Astrocyte (in vitro differentiated cells and primary cell): Measurements from ENCODE around the gene DHRS13. TPM values are rescaled to one million over a fixed set of nuclear protein-coding genes. Genes with fewer than 3 reads are reported as not detected.

ENCODE experiments used
- DNase-seq: peaks from one replicate; pipeline ENCODE4 v3.0.0-alpha.2; 2010; ENCODE audit warnings: low read depth
- FAIRE-seq: peaks from 2 replicates; lab custom pipeline; 2011; peaks lifted over from hg19 to GRCh38; lab: Jason Lieb, UNC
- H2AFZ ChIP-seq: 2 replicates; pipeline ENCODE4 v1.6.0; 2012; ENCODE audit warnings: low read depth, low read length, inconsistent platforms
- H3K27ac ChIP-seq: 2 replicates; pipeline ENCODE4 v1.5.1; 2011; ENCODE audit warnings: low read depth, low read length, inconsistent platforms
- H3K27me3 ChIP-seq: 2 replicates; pipeline ENCODE4 v1.6.0; 2011; ENCODE audit warnings: low read length, inconsistent platforms; ENCODE audit not compliant: insufficient read depth
- H3K36me3 ChIP-seq: 2 replicates; pipeline ENCODE4 v1.5.1; 2011; ENCODE audit warnings: low read length, inconsistent platforms; ENCODE audit not compliant: insufficient read depth
- H3K4me1 ChIP-seq: 2 replicates; pipeline ENCODE4 v1.5.1; 2011; ENCODE audit warnings: low read length, inconsistent platforms; ENCODE audit not compliant: insufficient read depth
- H3K4me2 ChIP-seq: 2 replicates; pipeline ENCODE4 v1.6.0; 2012; ENCODE audit warnings: low read length, inconsistent platforms
- H3K4me3 ChIP-seq: 2 replicates; pipeline ENCODE4 v1.5.1; 2011; ENCODE audit warnings: low read depth, mild to moderate bottlenecking, low read length, inconsistent platforms; ENCODE audit not compliant: insufficient read depth
- H3K79me2 ChIP-seq: 2 replicates; pipeline ENCODE4 v1.6.0; 2012; ENCODE audit warnings: mild to moderate bottlenecking, low read length, inconsistent platforms; ENCODE audit not compliant: insufficient read depth
- H3K9ac ChIP-seq: 2 replicates; pipeline ENCODE4 v1.6.0; 2012; ENCODE audit warnings: mild to moderate bottlenecking, low read length, inconsistent platforms
- H3K9me3 ChIP-seq: 2 replicates; pipeline ENCODE4 v1.5.1; 2012; ENCODE audit warnings: low read depth, mild to moderate bottlenecking, low read length, inconsistent platforms; ENCODE audit not compliant: insufficient read depth
- H4K20me1 ChIP-seq: 2 replicates; pipeline ENCODE4 v1.6.0; 2012; ENCODE audit warnings: low read length, inconsistent platforms; ENCODE audit not compliant: insufficient read depth
- H3K27ac Mint-ChIP-seq: one replicate; pipeline ENCODE4 v1.8.0; 2021; ENCODE audit warnings: mild to moderate bottlenecking, mixed read lengths; ENCODE audit not compliant: unreplicated experiment
- H3K27me3 Mint-ChIP-seq: one replicate; pipeline ENCODE4 v1.8.0; 2021; ENCODE audit warnings: low read depth, mixed read lengths; ENCODE audit not compliant: unreplicated experiment
- H3K36me3 Mint-ChIP-seq: one replicate; pipeline ENCODE4 v1.8.0; 2021; ENCODE audit warnings: low read depth, mixed read lengths; ENCODE audit not compliant: unreplicated experiment
- H3K4me1 Mint-ChIP-seq: one replicate; pipeline ENCODE4 v1.8.0; 2021; ENCODE audit warnings: low read depth, mixed read lengths; ENCODE audit not compliant: unreplicated experiment
- H3K4me3 Mint-ChIP-seq: one replicate; pipeline ENCODE4 v1.8.0; 2021; ENCODE audit warnings: mild to moderate bottlenecking, moderate library complexity, mixed read lengths; ENCODE audit not compliant: unreplicated experiment
- H3K9me3 Mint-ChIP-seq: one replicate; pipeline ENCODE4 v1.8.0; 2021; ENCODE audit warnings: mild to moderate bottlenecking, mixed read lengths; ENCODE audit not compliant: unreplicated experiment
- CTCF ChIP-seq: IDR thresholded peaks from 2 replicates; pipeline ENCODE4 v1.5.1; 2011; ENCODE audit warnings: low read depth, mild to moderate bottlenecking, inconsistent platforms, low read length, moderate library complexity; ENCODE audit not compliant: insufficient read depth
- EZH2 ChIP-seq: IDR thresholded peaks from 2 replicates; pipeline ENCODE4 v1.6.1; 2012; ENCODE audit warnings: mild to moderate bottlenecking, low read length, inconsistent platforms; ENCODE audit not compliant: insufficient read depth
- total RNA-seq: library from RNA; stranded (reverse); gene quantifications from 2 replicates; pipeline ENCODE4 v1.2.1, GENCODE V29; 2021

DHRS13 gene
- total RNA-seq, 1 donor from 2014 or later = 4.3 TPM

DNA sequence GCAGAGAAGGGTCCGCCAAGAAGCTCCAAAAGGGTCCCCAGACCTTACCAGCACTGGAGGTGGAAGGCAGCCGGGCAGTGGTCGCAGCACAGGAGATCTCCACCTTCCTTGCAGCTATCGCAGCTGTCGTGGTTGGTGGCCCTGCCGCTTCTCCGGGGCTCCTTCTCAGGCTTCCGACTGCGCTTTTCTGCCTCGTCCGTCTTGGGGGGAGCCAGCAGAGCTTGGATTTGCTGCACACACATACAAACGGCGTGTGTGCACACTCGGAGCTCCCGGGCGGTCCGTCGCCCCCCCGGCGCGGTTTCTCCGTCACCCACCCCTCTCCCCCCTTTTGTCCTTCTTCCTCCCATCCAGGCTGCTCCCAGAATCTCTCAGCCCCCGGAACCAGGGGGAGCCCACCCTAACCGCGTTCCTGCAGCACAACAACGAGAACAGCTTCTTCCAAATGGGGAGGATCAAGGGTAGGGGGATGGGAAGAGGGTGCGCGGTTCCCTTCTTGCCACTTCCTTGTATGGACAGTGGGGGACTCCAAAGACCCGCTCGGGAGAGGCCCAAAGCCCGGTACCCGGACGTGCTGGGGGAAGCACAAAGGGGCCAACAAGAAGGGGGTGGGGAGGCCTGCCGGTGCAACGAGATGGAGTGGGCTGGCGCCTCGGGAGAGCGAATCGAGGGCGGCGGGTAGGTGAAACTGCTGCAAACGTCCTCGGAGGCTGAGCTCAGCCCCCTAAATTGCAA lies 47.3 kb upstream of the DHRS13 start:
- Mint-ChIP-seq H3K4me1 (peaks cover 19% of the 10 kb centered on the region), H3K27ac (peak overlapping the region; percentile 77), H3K36me3 (peaks cover 6% of the 10 kb centered on the region), H3K9me3 (no peaks in the 10 kb centered on the region), H3K27me3 (no peaks in the 10 kb centered on the region), H3K4me3 (peak overlapping the region; percentile 95)
- Histone ChIP-seq H3K79me2 (peaks cover 56% of the 10 kb centered on the region), H3K9me3 (no peaks in the 10 kb centered on the region), H3K4me3 (peak overlapping the region; percentile 86), H3K9ac (peak overlapping the region; percentile 89), H3K36me3 (peaks cover 3% of the 10 kb centered on the region), H2AFZ (peak overlapping the region; percentile 49), H3K4me1 (peaks cover 44% of the 10 kb centered on the region), H4K20me1 (peaks cover 44% of the 10 kb centered on the region), H3K27me3 (no peaks in the 10 kb centered on the region), H3K27ac (peak overlapping the region; percentile 87), H3K4me2 (peak overlapping the region; percentile 96)
- DNase-seq (peak; percentile 37), FAIRE-seq (no peak)
- TF ChIP-seq CTCF (no peak), EZH2 (no peak)

- TF ChIP-seq EZH2 (no peak), CTCF (no peak)
- Histone ChIP-seq H3K4me2 (peak overlapping the region; percentile 96), H3K36me3 (peaks cover 3% of the 10 kb centered on the region), H3K9ac (peak overlapping the region; percentile 89), H3K27ac (peak overlapping the region; percentile 87), H3K9me3 (no peaks in the 10 kb centered on the region), H4K20me1 (peaks cover 52% of the 10 kb centered on the region), H3K79me2 (peaks cover 64% of the 10 kb centered on the region), H2AFZ (peak overlapping the region; percentile 49), H3K27me3 (no peaks in the 10 kb centered on the region), H3K4me1 (peaks cover 50% of the 10 kb centered on the region), H3K4me3 (peak overlapping the region; percentile 86)
- Mint-ChIP-seq H3K4me1 (peaks cover 24% of the 10 kb centered on the region), H3K27ac (peak overlapping the region; percentile 92), H3K36me3 (peaks cover 6% of the 10 kb centered on the region), H3K4me3 (peak overlapping the region; percentile 95), H3K27me3 (no peaks in the 10 kb centered on the region), H3K9me3 (no peaks in the 10 kb centered on the region)
- FAIRE-seq (no peak), DNase-seq (no peak)
These were observed 46.5 kb upstream of the DHRS13 start for GRCh38 chr17:28949185-28950016.
